Brain microvascular endothelial cell (primary cell): ENCODE measurements around the gene NOD1.

ENCODE experiments used
- DNase-seq: peaks from one replicate; pipeline ENCODE4 v3.0.0-alpha.2; 2020
- H3K27ac ChIP-seq: fragments of 250-450 bp; sonication (Bioruptor Pico); 2 replicates; pipeline ENCODE4 v1.5.1; 2020; ENCODE audit warnings: mild to moderate bottlenecking, moderate library complexity
- H3K27me3 ChIP-seq: fragments of 250-450 bp; sonication (Bioruptor Pico); replicated peaks from 2 replicates; pipeline ENCODE4 v1.5.1; 2020; ENCODE audit warnings: mild to moderate bottlenecking
- H3K36me3 ChIP-seq: fragments of 250-450 bp; sonication (Bioruptor Pico); replicated peaks from 2 replicates; pipeline ENCODE4 v1.5.1; 2020; ENCODE audit warnings: mild to moderate bottlenecking
- H3K4me3 ChIP-seq: 2 replicates; pipeline ENCODE4 v1.5.1; 2011; ENCODE audit warnings: low read depth, mild to moderate bottlenecking, control low read depth, low read length, moderate library complexity
- in situ Hi-C: cut with HindIII; loops from 2 replicates; pipeline ENCODE4 v1.10.0; 2017; ENCODE audit warnings: low sequenced_read_pairs, low pct_ligation_motif_present
- TF ChIP-seq, protein P1 (sequence below): IDR thresholded peaks from 2 replicates; pipeline ENCODE4 v1.5.1; 2011; ENCODE audit warnings: low read depth, mild to moderate bottlenecking, moderate library complexity, low read length, control low read depth, inconsistent platforms; ENCODE audit errors: missing control alignments

The NOD1 gene

DNA sequence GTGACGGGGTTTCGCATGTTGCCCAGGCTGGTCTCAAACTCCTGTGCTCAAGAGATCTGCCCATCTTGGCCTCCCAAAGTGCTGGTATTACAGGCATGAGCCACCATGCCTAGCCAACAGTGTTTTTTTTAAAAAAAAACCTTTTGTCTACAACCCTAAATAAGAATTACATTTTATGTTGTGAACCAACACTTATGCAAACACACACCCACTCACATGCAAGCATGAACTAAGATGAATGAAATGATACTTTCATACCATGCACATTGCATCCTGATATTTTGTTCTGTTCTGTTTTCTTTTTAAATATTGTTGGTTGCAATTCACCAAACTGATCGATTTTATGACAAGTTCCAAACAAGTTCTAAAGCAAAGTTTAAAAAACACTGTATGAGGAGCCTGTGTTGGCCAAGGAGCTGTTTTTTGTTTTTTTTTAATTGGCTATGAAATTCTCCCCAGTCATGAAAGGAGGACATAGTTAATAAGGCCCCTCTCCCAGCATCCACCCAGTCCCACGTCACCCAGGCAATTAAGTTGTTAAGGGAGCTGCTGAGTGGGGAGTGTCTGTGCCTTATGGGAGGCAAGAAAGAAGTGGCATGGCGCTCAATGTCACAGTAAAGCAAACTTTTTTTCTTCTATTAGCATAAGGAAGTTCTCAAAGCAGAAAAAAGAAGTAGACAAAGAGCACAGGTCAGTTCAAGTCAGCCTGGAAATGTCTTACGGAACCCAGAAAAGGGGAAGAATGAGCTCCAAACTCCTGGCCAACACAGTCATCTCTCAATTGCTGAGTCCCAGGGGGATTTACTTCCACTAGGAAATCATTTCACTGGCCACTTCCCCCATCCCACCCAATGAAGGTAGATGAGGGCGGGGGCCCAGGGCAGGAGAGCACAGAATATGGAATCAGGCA is 50.1 kb downstream of the NOD1 start:
- no peak for DNase-seq
- Histone ChIP-seq H3K27ac (no peak overlapping the region), H3K4me3 (no peak overlapping the region), H3K27me3 (no peaks in the 10 kb centered on the region), H3K36me3 (peaks cover 4% of the 10 kb centered on the region)
- TF ChIP-seq, protein P1, sequence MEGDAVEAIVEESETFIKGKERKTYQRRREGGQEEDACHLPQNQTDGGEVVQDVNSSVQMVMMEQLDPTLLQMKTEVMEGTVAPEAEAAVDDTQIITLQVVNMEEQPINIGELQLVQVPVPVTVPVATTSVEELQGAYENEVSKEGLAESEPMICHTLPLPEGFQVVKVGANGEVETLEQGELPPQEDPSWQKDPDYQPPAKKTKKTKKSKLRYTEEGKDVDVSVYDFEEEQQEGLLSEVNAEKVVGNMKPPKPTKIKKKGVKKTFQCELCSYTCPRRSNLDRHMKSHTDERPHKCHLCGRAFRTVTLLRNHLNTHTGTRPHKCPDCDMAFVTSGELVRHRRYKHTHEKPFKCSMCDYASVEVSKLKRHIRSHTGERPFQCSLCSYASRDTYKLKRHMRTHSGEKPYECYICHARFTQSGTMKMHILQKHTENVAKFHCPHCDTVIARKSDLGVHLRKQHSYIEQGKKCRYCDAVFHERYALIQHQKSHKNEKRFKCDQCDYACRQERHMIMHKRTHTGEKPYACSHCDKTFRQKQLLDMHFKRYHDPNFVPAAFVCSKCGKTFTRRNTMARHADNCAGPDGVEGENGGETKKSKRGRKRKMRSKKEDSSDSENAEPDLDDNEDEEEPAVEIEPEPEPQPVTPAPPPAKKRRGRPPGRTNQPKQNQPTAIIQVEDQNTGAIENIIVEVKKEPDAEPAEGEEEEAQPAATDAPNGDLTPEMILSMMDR, result no peak
- in situ Hi-C loops, result no loop called here

GRCh38 chr7:30427296-30428070 is 51.1 kb downstream of the NOD1 start:
- Histone ChIP-seq H3K27ac (no peak overlapping the region), H3K27me3 (no peaks in the 10 kb centered on the region), H3K4me3 (no peak overlapping the region), H3K36me3 (peaks cover 4% of the 10 kb centered on the region)
- in situ Hi-C loops, result no loop called here
- TF ChIP-seq, protein P1, result no peak
- DNase-seq, result no peak

DNA sequence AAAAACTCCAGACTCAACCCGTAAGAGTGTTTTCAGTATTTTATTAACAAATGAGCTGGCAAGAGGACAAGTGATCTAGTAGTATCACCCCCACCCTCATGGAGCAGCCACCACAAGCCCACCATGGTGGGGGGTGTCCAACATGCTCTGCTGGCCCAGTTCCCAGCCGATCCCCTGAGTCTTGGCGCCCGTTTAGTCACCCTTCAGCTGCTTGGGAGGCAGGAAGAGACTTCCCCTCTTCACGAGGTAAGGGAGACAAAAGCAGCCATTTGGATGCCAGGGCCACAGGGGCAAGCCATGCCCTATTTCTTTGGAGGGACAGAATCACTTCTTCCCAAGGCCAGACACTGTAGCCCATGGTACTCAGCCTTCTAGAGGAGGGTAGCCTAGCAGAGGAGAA is 54.1 kb downstream of the NOD1 start:
- in situ Hi-C loops, result no loop called here
- H3K36me3 ChIP-seq, result peaks cover 4% of the 10 kb centered on the region
- TF ChIP-seq, protein P1, result no peak
- no peak overlapping the region for H3K27ac ChIP-seq
- DNase-seq, result no peak
- H3K27me3 ChIP-seq, result no peaks in the 10 kb centered on the region
- no peak overlapping the region for H3K4me3 ChIP-seq

DNA sequence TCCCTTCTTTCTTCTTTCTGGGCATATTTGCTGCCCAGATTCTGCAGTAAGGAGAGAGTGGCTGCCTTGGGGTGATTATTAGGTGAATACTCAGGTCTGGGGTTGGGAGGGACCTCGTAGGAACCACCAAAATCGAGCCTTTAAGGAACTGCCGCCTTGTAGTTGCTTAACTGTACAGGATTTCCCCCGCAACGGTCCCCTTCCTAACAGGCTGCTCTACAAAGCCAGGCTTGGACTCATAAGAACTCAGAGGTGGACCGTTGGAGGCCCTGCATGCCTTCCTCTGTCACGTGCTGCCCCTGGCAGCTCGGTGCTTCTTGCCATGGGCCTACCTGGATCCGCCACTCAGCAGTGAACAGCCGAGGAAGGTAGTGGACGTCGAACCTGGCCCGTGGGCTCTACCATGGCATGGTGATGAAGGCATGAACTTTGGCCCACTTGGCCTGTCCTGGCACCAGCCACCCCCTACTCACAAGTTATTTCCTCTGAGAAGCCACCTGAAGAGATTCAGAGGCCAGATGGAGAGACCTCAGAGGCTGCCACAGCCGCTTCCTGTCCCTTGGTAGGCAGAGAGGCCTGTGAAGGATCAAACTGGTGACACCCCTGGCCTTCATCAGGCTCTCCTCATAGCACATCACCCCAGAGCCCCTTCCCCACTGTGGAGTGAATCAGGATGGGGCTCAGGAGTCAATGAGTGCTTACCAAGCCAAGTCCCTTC is 54.6 kb downstream of the NOD1 start:
- in situ Hi-C loops, result no loop called here
- Histone ChIP-seq H3K27me3 (no peaks in the 10 kb centered on the region), H3K36me3 (peaks cover 4% of the 10 kb centered on the region), H3K4me3 (no peak overlapping the region), H3K27ac (no peak overlapping the region)
- TF ChIP-seq, protein P1, result no peak
- DNase-seq, result no peak

DNA sequence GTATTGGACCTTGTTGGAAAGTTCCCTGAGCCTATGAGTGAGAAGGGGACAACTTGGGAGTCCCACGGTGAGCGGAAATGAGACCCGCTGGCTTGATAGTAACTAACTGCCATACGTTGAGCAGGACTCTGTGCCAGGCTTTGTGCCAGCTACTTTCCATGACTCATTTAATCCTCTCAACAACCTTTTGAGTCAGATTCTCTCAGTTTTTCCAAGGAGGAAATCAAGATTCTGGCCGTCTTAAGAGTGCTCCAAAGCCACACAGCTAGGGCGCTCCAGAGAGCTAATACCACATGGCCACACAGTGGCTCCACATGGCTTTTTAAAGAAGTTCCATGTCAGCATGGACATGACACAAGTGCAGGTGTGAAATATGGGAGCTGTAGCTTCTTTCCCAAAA is 55.7 kb downstream of the NOD1 start:
- Histone ChIP-seq H3K27ac (no peak overlapping the region), H3K4me3 (no peak overlapping the region), H3K27me3 (no peaks in the 10 kb centered on the region), H3K36me3 (peaks cover 2% of the 10 kb centered on the region)
- TF ChIP-seq, protein P1, result no peak
- peak; percentile 3 for DNase-seq
- in situ Hi-C loops, result no loop called here
